ENCODE data around the gene RTN4RL1. TPM values are rescaled to one million over a fixed set of nuclear protein-coding genes. Genes with fewer than 3 reads are reported as not detected.

Gene RTN4RL1
- total and polyA plus RNA-seq, 2 of the 13 experiments (the other 11 are each of a cell fraction or from before 2014, with no cell fraction given), result 0.01 TPM; not detected in 1

DNA sequence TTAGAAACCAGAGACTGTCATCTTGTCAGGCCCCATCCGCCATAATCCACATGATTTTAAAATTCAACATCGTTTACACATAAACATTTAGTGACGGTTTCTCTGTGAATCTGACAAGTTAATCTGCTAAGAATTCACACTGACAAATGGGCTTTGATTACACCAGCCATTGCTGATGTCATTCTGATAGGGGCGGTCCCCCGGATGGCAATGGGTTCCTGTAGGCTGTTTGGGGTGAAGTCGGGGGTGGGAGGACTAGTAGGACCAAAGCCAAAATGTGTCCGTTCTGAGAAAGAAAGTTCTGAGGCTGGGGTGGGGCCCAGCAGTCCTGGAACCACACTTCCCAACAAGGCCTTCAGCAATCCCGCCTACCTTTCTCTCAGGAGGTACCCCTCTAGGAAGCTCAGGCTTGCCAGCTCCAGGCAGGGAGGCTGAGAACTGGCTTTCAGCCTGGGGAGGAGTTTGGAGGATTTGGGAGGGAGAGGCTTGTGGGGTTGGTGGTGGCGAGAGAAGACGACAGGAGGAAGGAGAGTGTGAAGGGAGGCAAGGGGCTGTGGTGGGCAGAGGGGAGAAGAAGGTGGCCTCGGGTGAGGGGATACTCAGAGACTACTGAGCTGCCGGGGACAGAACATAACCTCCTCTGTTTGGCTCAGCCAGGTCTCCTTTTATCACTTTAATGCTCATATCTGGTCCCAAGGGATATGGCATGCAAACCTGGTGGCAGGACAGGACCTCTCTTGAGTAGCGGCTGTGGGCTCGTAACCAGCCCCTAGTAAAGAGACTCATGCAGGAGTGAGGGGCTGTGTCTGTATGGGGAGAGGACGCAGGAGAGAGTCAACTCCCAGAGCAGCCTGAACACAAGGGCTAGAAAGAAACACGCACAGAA lies 38.4 kb upstream of the RTN4RL1 start:
- Histone ChIP-seq H3K9me3 (ENCODE audit: low read length) (no peaks in the 10 kb centered on the region), H3K4me2 (ENCODE audit: low read depth, low read length) (no peak overlapping the region), H3K27ac (ENCODE audit: extremely low read length, insufficient read depth, low read length) (no peak overlapping the region), H4K20me1 (ENCODE audit: insufficient read depth, low read length) (no peaks in the 10 kb centered on the region), H2AFZ (ENCODE audit: low read length) (no peak overlapping the region), H3K27me3 (ENCODE audit: control insufficient read depth in 1 of 2, insufficient read depth in 2 of 2, low read length in 2 of 2) (no peaks in the 10 kb centered on the region), H3K4me3 (replicated peaks in 1 of 3; ENCODE audit: insufficient read depth in 1 of 3, low read depth in 2 of 3, low read length in 3 of 3) (no peak overlapping the region), H3K79me2 (ENCODE audit: insufficient read depth, low read length) (no peaks in the 10 kb centered on the region), H3K4me1 (ENCODE audit: insufficient read depth, low read length) (peaks cover 35% of the 10 kb centered on the region), H3K36me3 (replicated peaks in 1 of 2; ENCODE audit: control insufficient read depth in 1 of 2, insufficient read depth in 2 of 2, low read length in 2 of 2) (peaks cover 12 to 25% of the 10 kb centered on the region in 2 experiments), H3K9ac (ENCODE audit: insufficient read depth, low read depth, low read length) (no peak overlapping the region)
- FAIRE-seq (no peak), DNase-seq (ENCODE audit: low spot score) (no peak), ATAC-seq (no peak)
- no TSS peak for BruUV-seq (replicated peaks)
- in situ Hi-C loops (cut with HindIII; ENCODE audit: extremely low pct_ligation_motif_present, low pct_unique_long_range_greater_than_20kb) (no loop called here), intact Hi-C loops (cut with micrococcal nuclease; ENCODE audit: unreplicated experiment) (no loop called here)
- ChIA-PET CTCF (ENCODE audit: low intra/inter-chr PET ratio, low total read pairs) (no interaction called here), POLR2A (no interaction called here)
- 93% methylated on average over 16 of the region's 16 CpGs for WGBS (ENCODE audit: low lambda C conversion rate)
- TF ChIP-seq, protein P1, sequence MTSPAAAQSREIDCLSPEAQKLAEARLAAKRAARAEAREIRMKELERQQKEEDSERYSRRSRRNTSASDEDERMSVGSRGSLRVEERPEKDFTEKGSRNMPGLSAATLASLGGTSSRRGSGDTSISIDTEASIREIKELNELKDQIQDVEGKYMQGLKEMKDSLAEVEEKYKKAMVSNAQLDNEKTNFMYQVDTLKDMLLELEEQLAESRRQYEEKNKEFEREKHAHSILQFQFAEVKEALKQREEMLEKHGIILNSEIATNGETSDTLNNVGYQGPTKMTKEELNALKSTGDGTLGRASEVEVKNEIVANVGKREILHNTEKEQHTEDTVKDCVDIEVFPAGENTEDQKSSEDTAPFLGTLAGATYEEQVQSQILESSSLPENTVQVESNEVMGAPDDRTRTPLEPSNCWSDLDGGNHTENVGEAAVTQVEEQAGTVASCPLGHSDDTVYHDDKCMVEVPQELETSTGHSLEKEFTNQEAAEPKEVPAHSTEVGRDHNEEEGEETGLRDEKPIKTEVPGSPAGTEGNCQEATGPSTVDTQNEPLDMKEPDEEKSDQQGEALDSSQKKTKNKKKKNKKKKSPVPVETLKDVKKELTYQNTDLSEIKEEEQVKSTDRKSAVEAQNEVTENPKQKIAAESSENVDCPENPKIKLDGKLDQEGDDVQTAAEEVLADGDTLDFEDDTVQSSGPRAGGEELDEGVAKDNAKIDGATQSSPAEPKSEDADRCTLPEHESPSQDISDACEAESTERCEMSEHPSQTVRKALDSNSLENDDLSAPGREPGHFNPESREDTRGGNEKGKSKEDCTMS (CRISPR knock-in tag; conservative IDR thresholded peaks at IDR 0.05), result no peak
- TF ChIP-seq ASH2L (IDR thresholded peaks at IDR 0.05; ENCODE audit: insufficient read length, low read depth, low read length) (no peak), POLR2G (IDR thresholded peaks at IDR 0.05; ENCODE audit: low read depth, low read length) (no peak), KLF12 (CRISPR knock-in tag; IDR thresholded peaks at IDR 0.05; ENCODE audit: borderline replicate concordance) (no peak), IKZF4 (CRISPR knock-in tag; IDR thresholded peaks at IDR 0.05; ENCODE audit: borderline replicate concordance, low read depth, not compliant biosample characterization) (no peak), PAWR (CRISPR knock-in tag; IDR thresholded peaks at IDR 0.05; ENCODE audit: borderline replicate concordance) (no peak), ZNF7 (CRISPR knock-in tag; IDR thresholded peaks at IDR 0.05) (no peak), ZNF232 (CRISPR knock-in tag; IDR thresholded peaks at IDR 0.05; ENCODE audit: borderline replicate concordance) (no peak), ZNF883 (CRISPR knock-in tag; IDR thresholded peaks at IDR 0.05; ENCODE audit: not compliant biosample characterization) (no peak), IRX3 (CRISPR knock-in tag; IDR thresholded peaks at IDR 0.05; ENCODE audit: borderline replicate concordance, low read depth) (no peak), ZNF501 (CRISPR knock-in tag; IDR thresholded peaks at IDR 0.05) (no peak), ADNP (CRISPR knock-in tag; IDR thresholded peaks at IDR 0.05) (no peak)
- TF ChIP-seq, protein P2, sequence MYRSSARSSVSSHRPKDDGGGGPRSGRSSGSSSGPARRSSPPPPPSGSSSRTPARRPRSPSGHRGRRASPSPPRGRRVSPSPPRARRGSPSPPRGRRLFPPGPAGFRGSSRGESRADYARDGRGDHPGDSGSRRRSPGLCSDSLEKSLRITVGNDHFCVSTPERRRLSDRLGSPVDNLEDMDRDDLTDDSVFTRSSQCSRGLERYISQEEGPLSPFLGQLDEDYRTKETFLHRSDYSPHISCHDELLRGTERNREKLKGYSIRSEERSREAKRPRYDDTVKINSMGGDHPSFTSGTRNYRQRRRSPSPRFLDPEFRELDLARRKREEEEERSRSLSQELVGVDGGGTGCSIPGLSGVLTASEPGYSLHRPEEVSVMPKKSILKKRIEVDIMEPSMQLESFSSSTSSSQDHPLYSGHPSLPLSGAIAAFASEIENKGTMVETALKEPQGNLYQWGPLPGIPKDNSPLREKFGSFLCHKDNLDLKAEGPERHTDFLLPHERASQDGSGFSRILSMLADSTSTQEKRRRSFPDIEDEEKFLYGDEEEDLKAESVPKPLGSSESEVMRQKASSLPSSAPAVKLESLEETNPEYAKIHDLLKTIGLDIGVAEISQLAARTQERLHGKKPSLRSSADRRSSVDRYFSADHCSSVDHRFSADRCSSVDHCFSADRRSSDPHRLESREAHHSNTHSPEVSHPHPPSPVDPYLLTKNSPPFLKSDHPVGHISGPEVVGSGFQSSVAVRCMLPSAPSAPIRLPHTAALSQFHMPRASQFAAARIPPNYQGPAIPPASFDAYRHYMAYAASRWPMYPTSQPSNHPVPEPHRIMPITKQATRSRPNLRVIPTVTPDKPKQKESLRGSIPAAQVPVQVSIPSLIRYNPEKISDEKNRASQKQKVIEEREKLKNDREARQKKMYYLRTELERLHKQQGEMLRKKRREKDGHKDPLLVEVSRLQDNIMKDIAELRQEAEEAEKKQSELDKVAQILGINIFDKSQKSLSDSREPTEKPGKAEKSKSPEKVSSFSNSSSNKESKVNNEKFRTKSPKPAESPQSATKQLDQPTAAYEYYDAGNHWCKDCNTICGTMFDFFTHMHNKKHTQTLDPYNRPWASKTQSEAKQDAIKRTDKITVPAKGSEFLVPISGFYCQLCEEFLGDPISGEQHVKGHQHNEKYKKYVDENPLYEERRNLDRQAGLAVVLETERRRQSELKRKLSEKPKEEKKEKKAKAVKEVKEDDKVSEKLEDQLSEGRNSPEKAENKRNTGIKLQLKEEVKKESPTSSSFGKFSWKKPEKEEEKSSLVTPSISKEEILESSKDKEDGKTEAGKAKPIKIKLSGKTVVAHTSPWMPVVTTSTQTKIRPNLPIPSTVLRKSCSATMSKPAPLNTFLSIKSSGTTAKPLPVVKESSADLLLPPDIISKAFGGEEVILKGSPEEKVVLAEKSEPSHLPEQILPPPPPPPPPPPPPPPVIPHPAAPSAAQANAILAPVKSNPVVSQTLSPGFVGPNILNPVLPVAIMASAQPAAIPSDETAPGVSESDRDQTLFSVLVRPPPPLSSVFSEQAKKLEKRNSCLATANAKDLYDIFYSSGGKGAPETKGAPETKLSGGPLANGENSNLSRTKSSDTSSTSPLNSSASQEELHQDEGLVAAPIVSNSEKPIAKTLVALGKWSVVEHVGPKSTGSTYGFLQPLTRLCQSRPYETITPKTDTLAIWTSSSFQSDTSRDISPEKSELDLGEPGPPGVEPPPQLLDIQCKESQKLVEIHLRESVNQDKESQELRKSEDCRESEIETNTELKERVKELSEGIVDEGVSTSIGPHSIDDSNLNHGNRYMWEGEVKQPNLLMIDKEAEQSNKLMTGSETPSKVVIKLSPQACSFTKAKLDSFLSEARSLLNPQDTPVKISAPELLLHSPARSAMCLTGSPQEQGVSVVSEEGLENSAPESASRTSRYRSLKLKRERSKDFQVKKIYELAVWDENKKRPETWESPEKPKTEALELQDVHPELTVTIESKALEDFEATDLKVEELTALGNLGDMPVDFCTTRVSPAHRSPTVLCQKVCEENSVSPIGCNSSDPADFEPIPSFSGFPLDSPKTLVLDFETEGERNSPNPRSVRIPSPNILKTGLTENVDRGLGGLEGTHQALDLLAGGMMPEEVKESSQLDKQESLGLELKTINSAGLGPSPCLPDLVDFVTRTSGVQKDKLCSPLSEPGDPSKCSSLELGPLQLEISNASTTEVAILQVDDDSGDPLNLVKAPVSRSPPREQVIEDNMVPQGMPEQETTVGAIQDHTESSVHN (CRISPR knock-in tag; IDR thresholded peaks at IDR 0.05), result no peak

Data from HepG2 (cell line).